T-helper 17 cell (primary cell): ENCODE data around the gene PTPN21. TPM values are rescaled to one million over a fixed set of nuclear protein-coding genes. Genes with fewer than 3 reads are reported as not detected.
A peak's percentile ranks its signal among the peaks of the same experiment; 100 is the strongest.

Experiments
- ATAC-seq: fragments of 150-1000 bp; cut with Tn5 transposase; 2 replicates; pipeline ENCODE4 v1.10.0; 2021; ENCODE audit warnings: mild to moderate bottlenecking, moderate library complexity
- DNase-seq, 3 donors: peaks; one replicate each; pipeline versions ENCODE4 v3.0.0 to v3.0.0-alpha.2; 2020 to 2021
- H3K9me3 ChIP-seq: one replicate; pipeline ENCODE4 v1.7.0; 2013; ENCODE audit warnings: low read length, mild to moderate bottlenecking; ENCODE audit not compliant: control insufficient read depth, poor library complexity, severe bottlenecking
- H3K27ac Mint-ChIP-seq: one replicate; pipeline ENCODE4 v1.8.0; 2022; ENCODE audit warnings: mild to moderate bottlenecking, moderate library complexity, mixed read lengths
- H3K27me3 Mint-ChIP-seq: one replicate; pipeline ENCODE4 v1.8.0; 2022; ENCODE audit warnings: mixed read lengths
- H3K36me3 Mint-ChIP-seq: one replicate; pipeline ENCODE4 v1.8.0; 2022; ENCODE audit warnings: low read depth, mixed read lengths
- H3K4me1 Mint-ChIP-seq: one replicate; pipeline ENCODE4 v1.8.0; 2022; ENCODE audit warnings: mild to moderate bottlenecking, mixed read lengths
- H3K4me3 Mint-ChIP-seq: one replicate; pipeline ENCODE4 v1.8.0; 2022; ENCODE audit warnings: mild to moderate bottlenecking, moderate library complexity, mixed read lengths
- total RNA-seq, 4 donors: library from RNA in 2 of 4; stranded (reverse) in 2 of 4; gene quantifications; one replicate each; pipeline ENCODE4 v1.2.3 and lab custom pipeline; 2022 to 2026

Gene PTPN21
- total RNA-seq, 2 donors from 2014 or later: not detected

GRCh38 chr14:88568196-88568595 lies 13.4 kb upstream of the PTPN21 start:
- peaks cover 4% of the 10 kb centered on the region for H3K36me3 Mint-ChIP-seq
- ATAC-seq (no peak), DNase-seq (no peak)
- H3K27ac Mint-ChIP-seq: no peak overlapping the region
- no peaks in the 10 kb centered on the region for H3K9me3 ChIP-seq
- H3K4me1 Mint-ChIP-seq: peaks cover 11% of the 10 kb centered on the region
- no peaks in the 10 kb centered on the region for H3K27me3 Mint-ChIP-seq
- no peak overlapping the region for H3K4me3 Mint-ChIP-seq

- Mint-ChIP-seq H3K27ac (no peak overlapping the region), H3K27me3 (no peaks in the 10 kb centered on the region), H3K4me1 (peaks cover 20% of the 10 kb centered on the region), H3K36me3 (peaks cover 4% of the 10 kb centered on the region), H3K4me3 (no peak overlapping the region)
- H3K9me3 ChIP-seq: no peaks in the 10 kb centered on the region
- DNase-seq: no peak
- no peak for ATAC-seq
Observed at GRCh38 chr14:88565427-88565826, 10.6 kb upstream of the PTPN21 start.

GRCh38 chr14:88563845-88564244 lies 9.0 kb upstream of the PTPN21 start:
- H3K27ac Mint-ChIP-seq: peak overlapping the region; percentile 92
- H3K4me3 Mint-ChIP-seq: peak overlapping the region; percentile 94
- no peak for DNase-seq
- no peak for ATAC-seq
- H3K27me3 Mint-ChIP-seq: peaks cover 5% of the 10 kb centered on the region
- H3K4me1 Mint-ChIP-seq: peaks cover 21% of the 10 kb centered on the region
- H3K36me3 Mint-ChIP-seq: peaks cover 4% of the 10 kb centered on the region
- H3K9me3 ChIP-seq: no peaks in the 10 kb centered on the region

- Mint-ChIP-seq H3K27ac (peak within 1 kb of the TSS; percentile 92), H3K4me1 (peaks cover 22% of the 10 kb centered on the region), H3K4me3 (peak within 1 kb of the TSS; percentile 94), H3K36me3 (peaks cover 4% of the 10 kb centered on the region), H3K27me3 (peaks cover 5% of the 10 kb centered on the region)
- no peaks in the 10 kb centered on the region for H3K9me3 ChIP-seq
- ATAC-seq (peak; percentile 98), DNase-seq (peak; percentile 84 to 85 (median 84))
Observed at GRCh38 chr14:88562831-88563686, 8.3 kb upstream of the PTPN21 start, which contains the start of gene ZC3H14. TSS of gene ZC3H14 (plus strand) at chr14:88563037. CDS start at chr14:88563134, 97 bp downstream.

- Mint-ChIP-seq H3K27ac (peak overlapping the region; percentile 92), H3K4me1 (peaks cover 26% of the 10 kb centered on the region), H3K27me3 (peaks cover 5% of the 10 kb centered on the region), H3K4me3 (peak overlapping the region; percentile 94), H3K36me3 (peaks cover 4% of the 10 kb centered on the region)
- no peak for DNase-seq
- no peak for ATAC-seq
- H3K9me3 ChIP-seq: no peaks in the 10 kb centered on the region
Observed at GRCh38 chr14:88562532-88562830, 7.7 kb upstream of the PTPN21 start.

GRCh38 chr14:88559852-88560251 lies 5.0 kb upstream of the PTPN21 start:
- no peak for ATAC-seq
- H3K36me3 Mint-ChIP-seq: peaks cover 6% of the 10 kb centered on the region
- no peak overlapping the region for H3K27ac Mint-ChIP-seq
- no peaks in the 10 kb centered on the region for H3K9me3 ChIP-seq
- H3K27me3 Mint-ChIP-seq: peaks cover 25% of the 10 kb centered on the region
- H3K4me1 Mint-ChIP-seq: peaks cover 39% of the 10 kb centered on the region
- H3K4me3 Mint-ChIP-seq: no peak overlapping the region
- DNase-seq: no peak

GRCh38 chr14:88556581-88556980 lies 1.8 kb upstream of the PTPN21 start:
- H3K4me3 Mint-ChIP-seq: no peak overlapping the region
- peaks cover 25% of the 10 kb centered on the region for H3K4me1 Mint-ChIP-seq
- ATAC-seq (no peak), DNase-seq (no peak)
- peaks cover 2% of the 10 kb centered on the region for H3K36me3 Mint-ChIP-seq
- no peaks in the 10 kb centered on the region for H3K9me3 ChIP-seq
- peaks cover 47% of the 10 kb centered on the region for H3K27me3 Mint-ChIP-seq
- peak overlapping the region; percentile 89 for H3K27ac Mint-ChIP-seq

GRCh38 chr14:88553886-88554456 lies 836 bp downstream of the PTPN21 start:
- H3K27ac Mint-ChIP-seq: no peak overlapping the region

GRCh38 chr14:88552876-88553275 lies 1.9 kb downstream of the PTPN21 start:
- DNase-seq: no peak
- no peak for ATAC-seq
- no peak overlapping the region for H3K4me3 Mint-ChIP-seq
- no peaks in the 10 kb centered on the region for H3K9me3 ChIP-seq
- H3K27ac Mint-ChIP-seq: no peak overlapping the region
- peaks cover 2% of the 10 kb centered on the region for H3K36me3 Mint-ChIP-seq
- peaks cover 26% of the 10 kb centered on the region for H3K4me1 Mint-ChIP-seq
- H3K27me3 Mint-ChIP-seq: peaks cover 68% of the 10 kb centered on the region

More at GRCh38 chr14:88553886-88554456, 836 bp downstream of the PTPN21 start:
- no peaks in the 10 kb centered on the region for H3K9me3 ChIP-seq
- no peak for ATAC-seq
- no peak for DNase-seq
- Mint-ChIP-seq H3K36me3 (peaks cover 2% of the 10 kb centered on the region), H3K4me3 (peak overlapping the region; percentile 81), H3K4me1 (peaks cover 25% of the 10 kb centered on the region), H3K27me3 (peaks cover 58% of the 10 kb centered on the region)

GRCh38 chr14:88551980-88552431 lies 2.8 kb downstream of the PTPN21 start:
- no peaks in the 10 kb centered on the region for H3K9me3 ChIP-seq
- DNase-seq (no peak), ATAC-seq (no peak)
- Mint-ChIP-seq H3K27me3 (peaks cover 71% of the 10 kb centered on the region), H3K27ac (no peak overlapping the region), H3K4me3 (peak overlapping the region; percentile 64), H3K36me3 (peaks cover 2% of the 10 kb centered on the region), H3K4me1 (peaks cover 17% of the 10 kb centered on the region)

GRCh38 chr14:88551094-88551870 lies 3.5 kb downstream of the PTPN21 start:
- Mint-ChIP-seq H3K4me3 (peak overlapping the region; percentile 64), H3K27me3 (peaks cover 64% of the 10 kb centered on the region), H3K36me3 (no peaks in the 10 kb centered on the region), H3K4me1 (peaks cover 11% of the 10 kb centered on the region), H3K27ac (no peak overlapping the region)
- ATAC-seq (peak; percentile 39), DNase-seq (no peak)
- no peaks in the 10 kb centered on the region for H3K9me3 ChIP-seq

GRCh38 chr14:88550078-88550477 lies 4.7 kb downstream of the PTPN21 start:
- H3K4me1 Mint-ChIP-seq: peaks cover 9% of the 10 kb centered on the region

GRCh38 chr14:88547386-88547780 lies 7.4 kb downstream of the PTPN21 start:
- H3K9me3 ChIP-seq: no peaks in the 10 kb centered on the region

More at GRCh38 chr14:88550078-88550477, 4.7 kb downstream of the PTPN21 start:
- no peak overlapping the region for H3K27ac Mint-ChIP-seq
- no peak overlapping the region for H3K4me3 Mint-ChIP-seq
- no peak for ATAC-seq
- DNase-seq: no peak
- no peaks in the 10 kb centered on the region for H3K9me3 ChIP-seq
- H3K36me3 Mint-ChIP-seq: no peaks in the 10 kb centered on the region
- H3K27me3 Mint-ChIP-seq: peaks cover 52% of the 10 kb centered on the region

More at GRCh38 chr14:88547386-88547780, 7.4 kb downstream of the PTPN21 start:
- Mint-ChIP-seq H3K36me3 (no peaks in the 10 kb centered on the region), H3K4me1 (peaks cover 3% of the 10 kb centered on the region), H3K4me3 (no peak overlapping the region), H3K27me3 (peaks cover 44% of the 10 kb centered on the region), H3K27ac (no peak overlapping the region)
- DNase-seq (no peak), ATAC-seq (no peak)
